Mammary epithelial cell (primary cell): ENCODE data around the gene RBPJ.

ENCODE experiments used
- CTCF ChIP-seq, 2 donors: IDR thresholded peaks in 1 of 2; conservative IDR thresholded peaks in 1 of 2; 2 replicates each; pipeline ENCODE4 v1.5.1; 2011 to 2012; ENCODE audit warnings: inconsistent platforms in 2 of 2, low read length in 2 of 2, mild to moderate bottlenecking in 2 of 2, control low read depth in 1 of 2, low read depth in 1 of 2; ENCODE audit not compliant: insufficient read depth in 1 of 2; ENCODE audit errors: extremely low read depth in 1 of 2
- EZH2 ChIP-seq: IDR thresholded peaks from 2 replicates; pipeline ENCODE4 v1.6.1; 2012; ENCODE audit warnings: low read length, inconsistent platforms, borderline replicate concordance

GRCh38 chr4:26272654-26273615 is 47.9 kb upstream of the RBPJ start:
- TF ChIP-seq CTCF (conservative IDR thresholded peaks at IDR 0.05 in 1 of 2, IDR thresholded peaks at IDR 0.05 in 1 of 2; ENCODE audit: extremely low read depth in 1 of 2, insufficient read depth in 1 of 2, low read depth in 1 of 2, low read length in 2 of 2) = no peak
- TF ChIP-seq EZH2 = no peak
